K562 (cell line): Measurements from ENCODE around the gene CARD18. TPM values are rescaled to one million over a fixed set of nuclear protein-coding genes. Genes with fewer than 3 reads are reported as not detected.

ENCODE experiments used
- ATAC-seq: fragments of 200-7000 bp; cut with Tn5 transposase; 3 replicates; pipeline ENCODE4 v1.9.1; 2020; ENCODE audit warnings: moderate library complexity
- BruUV-seq: library from RNA; stranded (reverse); fragments of 400-500 nt; replicated peaks from 2 replicates; lab custom pipeline; 2021; lab: Mats Ljungman, UMichigan
- CTCF ChIA-PET: fragments of 300-600 bp; formaldehyde crosslinking; extraction: SDS; loops from one replicate; lab custom pipeline; 2021; ENCODE audit warnings: low intra/inter-chr PET ratio; lab: Yijun Ruan, JAX
- POLR2A ChIA-PET: fragments of 300-600, 350-650 bp; sonication (Branson Sonifier 250); formaldehyde crosslinking; extraction: SDS; loops from one replicate; lab custom pipeline; 2021; ENCODE audit warnings: antibody characterized with exemption, inconsistent platforms; lab: Yijun Ruan, JAX
- DNase-seq, 4 experiments: peaks; one replicate each; pipeline versions ENCODE4 v3.0.0 to v3.0.0-alpha.2; 2011 to 2018; ENCODE audit warnings: low spot score in 3 of 4, mixed read lengths in 3 of 4; ENCODE audit errors: extremely low read depth in 1 of 4
- FAIRE-seq: peaks from 2 replicates; lab custom pipeline; 2011; peaks lifted over from hg19 to GRCh38; lab: Jason Lieb, UNC
- H2AFZ ChIP-seq: 2 replicates; pipeline ENCODE4 v1.6.0; 2011; ENCODE audit warnings: low read depth, low read length, control low read depth, inconsistent platforms
- H3K27ac ChIP-seq: fragments of 200-600 bp; 3 replicates; pipeline ENCODE4 v1.8.0; 2011; ENCODE audit warnings: low read depth, mild to moderate bottlenecking, control low read depth, inconsistent platforms, low read length, moderate library complexity, mixed read lengths; ENCODE audit errors: extremely low read depth
- H3K27me3 ChIP-seq, 2 experiments: fragments of 300-600 bp in 1 of 2; 2 replicates in 1 of 2; 3 replicates in 1 of 2; pipeline versions ENCODE4 v1.6.0 to v1.8.0; 2011; ENCODE audit warnings: inconsistent platforms in 2 of 2, low read length in 2 of 2, mild to moderate bottlenecking in 1 of 2, mixed read lengths in 1 of 2, moderate library complexity in 1 of 2; ENCODE audit not compliant: control insufficient read depth in 2 of 2, insufficient read depth in 2 of 2
- H3K36me3 ChIP-seq: fragments of 300-600 bp; 3 replicates; pipeline ENCODE4 v1.8.0; 2011; ENCODE audit warnings: mild to moderate bottlenecking, low read length, inconsistent platforms; ENCODE audit not compliant: control insufficient read depth, insufficient read depth
- H3K4me1 ChIP-seq, 2 experiments: fragments of 200-600 bp in 1 of 2; replicated peaks in 1 of 2; 2 replicates in 1 of 2; 3 replicates in 1 of 2; pipeline versions ENCODE4 v1.5.1 to v1.8.0; 2011; ENCODE audit warnings: inconsistent platforms in 2 of 2, low read length in 2 of 2, mild to moderate bottlenecking in 1 of 2, mixed read lengths in 1 of 2, moderate library complexity in 1 of 2; ENCODE audit not compliant: control insufficient read depth in 2 of 2, insufficient read depth in 2 of 2
- H3K4me2 ChIP-seq: 2 replicates; pipeline ENCODE4 v1.6.1; 2011; ENCODE audit warnings: low read length, control low read depth, inconsistent platforms, mixed read lengths; ENCODE audit not compliant: insufficient read depth
- H3K4me3 ChIP-seq: fragments of 200-600 bp; sonication (generic), shearing (Covaris generic); 2 replicates; pipeline ENCODE4 v1.5.1; 2016; ENCODE audit warnings: control low read depth, inconsistent platforms
- H3K79me2 ChIP-seq: fragments of 200-600 bp; 3 replicates; pipeline ENCODE4 v1.8.0; 2011; ENCODE audit warnings: low read length, inconsistent platforms; ENCODE audit not compliant: control insufficient read depth, insufficient read depth
- H3K9ac ChIP-seq, 2 experiments: 2 replicates each; pipeline versions ENCODE4 v1.6.0 to v1.6.1; 2011; ENCODE audit warnings: low read depth in 2 of 2, low read length in 2 of 2, control low read depth in 1 of 2, inconsistent platforms in 1 of 2, mild to moderate bottlenecking in 1 of 2, mixed read lengths in 1 of 2; ENCODE audit not compliant: insufficient read depth in 1 of 2
- H3K9me1 ChIP-seq: one replicate; pipeline ENCODE4 v1.6.0; 2011; ENCODE audit warnings: inconsistent platforms, mild to moderate bottlenecking, low read length, moderate library complexity; ENCODE audit not compliant: control insufficient read depth, insufficient read depth
- H3K9me3 ChIP-seq: replicated peaks from 2 replicates; pipeline ENCODE4 v1.5.1; 2011; ENCODE audit warnings: low read depth, low read length, inconsistent platforms; ENCODE audit not compliant: control insufficient read depth, insufficient read depth
- H4K20me1 ChIP-seq: replicated peaks from 2 replicates; pipeline ENCODE4 v1.6.1; 2011; ENCODE audit warnings: low read length, inconsistent platforms, mixed read lengths; ENCODE audit not compliant: control insufficient read depth, insufficient read depth
- EZH2 ChIP-seq: IDR thresholded peaks from 2 replicates; pipeline ENCODE4 v1.6.1; 2012; ENCODE audit warnings: low read depth, mild to moderate bottlenecking, inconsistent platforms, low read length, borderline replicate concordance
- HEY1 ChIP-seq: fragments of 250-450 bp; sonication (Bioruptor Pico); IDR thresholded peaks from 2 replicates; pipeline ENCODE4 v1.5.0; 2020; ENCODE audit warnings: mild to moderate bottlenecking, moderate library complexity, borderline replicate concordance
- RAD51 ChIP-seq: fragments of 450-650 bp; IDR thresholded peaks from 2 replicates; pipeline ENCODE4 v1.7.1; 2016; ENCODE audit warnings: low read depth, mild to moderate bottlenecking, borderline replicate concordance
- RBM22 ChIP-seq: fragments of 200-400 bp; formaldehyde crosslinking; IDR thresholded peaks from 2 replicates; pipeline ENCODE4 v1.6.1; 2018; ENCODE audit warnings: low read length, low read depth; ENCODE audit not compliant: poor library complexity, severe bottlenecking
- TARDBP ChIP-seq: fragments of 450-650 bp; IDR thresholded peaks from 2 replicates; pipeline ENCODE4 v1.6.1; 2016
- ZNF444 ChIP-seq: fragments of 250-450 bp; sonication (Bioruptor Pico); IDR thresholded peaks from 2 replicates; pipeline ENCODE4 v1.4.0; 2020; ENCODE audit warnings: mild to moderate bottlenecking, moderate library complexity
- whole genome bisulfite sequencing: fragments of 100-300 bp; shearing (Covaris generic); methylation state at CpG from one replicate; pipeline ENCODE4 v1.1.6; 2016; ENCODE audit warnings: low coverage, mixed read lengths; ENCODE audit not compliant: insufficient coverage; ENCODE audit errors: missing lambda C conversion rate; 5-methylcytosine and 5-hydroxymethylcytosine counted together
- in situ Hi-C: fragments of 300-500 bp; cut with MboI; formaldehyde crosslinking; loops from 4 replicates; pipeline ENCODE4 v1.15.0; 2018; ENCODE audit warnings: inconsistent platforms, mixed read lengths
- intact Hi-C: fragments of 100-400 bp; cut with micrococcal nuclease; formaldehyde crosslinking; loops from 2 replicates; pipeline ENCODE4 v1.14.2; 2022
- polyA plus RNA-seq, 8 experiments: library from polyadenylated mRNA; depleted of rRNA in 4 of 8; stranded (reverse) in 5 of 8; unstranded in 3 of 8; fragments of >200 nt; fragmentation: Nextera tagmentation in 2 of 8; fragmentation: Illumina TruSeq in 1 of 8; extraction: Ambion mirVana in 2 of 8; extraction: Trizol in 1 of 8; gene quantifications; 2 replicates each; pipeline versions ENCODE4 v1.2.1 to v1.2.3, GENCODE V29; 2011 to 2014; ENCODE audit warnings: inconsistent platforms in 1 of 8, missing spikeins in 1 of 8
- total RNA-seq, 7 experiments: library from RNA; depleted of rRNA in 6 of 7; stranded (reverse); fragments of >200 nt in 6 of 7; fragmentation: Illumina TruSeq in 2 of 7; extraction: Trizol in 2 of 7; gene quantifications; 2 replicates each; pipeline versions ENCODE4 v1.2.1 to v1.2.3, GENCODE V29; 2011 to 2021; ENCODE audit warnings: low replicate concordance in 1 of 7
- TF ChIP-seq, protein P1 (sequence below): sonication (generic); formaldehyde crosslinking; IDR thresholded peaks from 2 replicates; pipeline ENCODE4 v1.9.0; 2022; ENCODE audit warnings: mild to moderate bottlenecking, missing genetic modification reagents
- TF ChIP-seq, protein P2 (sequence below): sonication (generic); formaldehyde crosslinking; IDR thresholded peaks from 2 replicates; pipeline ENCODE4 v1.8.1; 2023; ENCODE audit warnings: mild to moderate bottlenecking, missing genetic modification reagents
- TF ChIP-seq, protein P3 (sequence below): fragments of 450-650 bp; IDR thresholded peaks from 2 replicates; pipeline ENCODE4 v1.6.1; 2017; ENCODE audit warnings: mild to moderate bottlenecking, moderate library complexity

Gene CARD18
- total and polyA plus RNA-seq, 9 of the 15 experiments (the other 6 are each of a cell fraction or from before 2014, with no cell fraction given) = 1.5 to 4.7 (median 2.9) TPM

DNA sequence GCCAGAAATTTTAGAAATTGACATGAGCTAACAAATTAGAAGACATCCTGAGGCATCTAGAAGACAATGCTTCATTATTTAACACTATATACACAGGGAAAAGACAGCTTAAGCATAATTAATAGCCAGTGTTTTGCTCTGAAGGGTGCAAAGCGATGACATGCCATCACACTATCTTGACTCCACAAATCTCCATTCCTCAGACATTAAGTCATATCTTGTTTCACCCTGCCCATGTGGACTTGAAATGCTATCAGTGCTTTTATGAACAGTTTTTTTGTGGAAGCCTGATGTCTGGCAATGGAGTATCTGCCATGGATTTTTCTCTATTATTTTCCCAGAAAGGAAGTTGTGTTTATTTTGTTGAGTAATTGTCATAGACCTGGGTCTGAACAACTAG is 2.3 kb downstream of the CARD18 start (continued):
- TF ChIP-seq, protein P1, sequence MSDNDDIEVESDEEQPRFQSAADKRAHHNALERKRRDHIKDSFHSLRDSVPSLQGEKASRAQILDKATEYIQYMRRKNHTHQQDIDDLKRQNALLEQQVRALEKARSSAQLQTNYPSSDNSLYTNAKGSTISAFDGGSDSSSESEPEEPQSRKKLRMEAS (CRISPR knock-in tag) = no peak
- TF ChIP-seq ZNF444 (CRISPR knock-in tag) = no peak
- TF ChIP-seq, protein P2, sequence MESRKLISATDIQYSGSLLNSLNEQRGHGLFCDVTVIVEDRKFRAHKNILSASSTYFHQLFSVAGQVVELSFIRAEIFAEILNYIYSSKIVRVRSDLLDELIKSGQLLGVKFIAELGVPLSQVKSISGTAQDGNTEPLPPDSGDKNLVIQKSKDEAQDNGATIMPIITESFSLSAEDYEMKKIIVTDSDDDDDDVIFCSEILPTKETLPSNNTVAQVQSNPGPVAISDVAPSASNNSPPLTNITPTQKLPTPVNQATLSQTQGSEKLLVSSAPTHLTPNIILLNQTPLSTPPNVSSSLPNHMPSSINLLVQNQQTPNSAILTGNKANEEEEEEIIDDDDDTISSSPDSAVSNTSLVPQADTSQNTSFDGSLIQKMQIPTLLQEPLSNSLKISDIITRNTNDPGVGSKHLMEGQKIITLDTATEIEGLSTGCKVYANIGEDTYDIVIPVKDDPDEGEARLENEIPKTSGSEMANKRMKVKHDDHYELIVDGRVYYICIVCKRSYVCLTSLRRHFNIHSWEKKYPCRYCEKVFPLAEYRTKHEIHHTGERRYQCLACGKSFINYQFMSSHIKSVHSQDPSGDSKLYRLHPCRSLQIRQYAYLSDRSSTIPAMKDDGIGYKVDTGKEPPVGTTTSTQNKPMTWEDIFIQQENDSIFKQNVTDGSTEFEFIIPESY (CRISPR knock-in tag) = no peak
- no peak for TF ChIP-seq HEY1 (CRISPR knock-in tag)

DNA sequence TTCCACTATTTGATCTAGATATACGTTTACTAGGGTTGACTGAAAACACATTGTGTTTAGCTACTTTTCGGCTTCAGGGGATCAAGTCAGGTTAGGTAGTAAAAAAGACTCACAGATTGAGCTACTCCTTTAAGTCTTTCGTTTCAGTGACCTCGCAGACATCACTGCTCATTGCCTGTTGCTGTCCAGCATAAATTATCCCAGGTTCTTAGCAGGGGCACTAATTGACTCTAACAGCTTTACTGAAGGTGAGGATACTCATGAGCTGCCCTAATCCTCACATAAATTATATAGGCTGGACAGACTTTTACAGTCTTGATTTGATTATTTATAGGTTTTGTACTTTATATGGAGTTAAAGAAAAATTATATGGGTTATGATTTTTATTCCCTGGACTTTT is 3.7 kb downstream of the CARD18 start:
- Histone ChIP-seq H3K9me3 (no peaks in the 10 kb centered on the region), H2AFZ (no peak overlapping the region), H3K27me3 (no peaks in the 10 kb centered on the region), H3K4me1 (no peaks in the 10 kb centered on the region), H3K4me3 (no peak overlapping the region), H3K27ac (no peak overlapping the region), H4K20me1 (no peaks in the 10 kb centered on the region), H3K9me1 (no peaks in the 10 kb centered on the region), H3K4me2 (no peak overlapping the region), H3K79me2 (no peaks in the 10 kb centered on the region), H3K36me3 (no peaks in the 10 kb centered on the region), H3K9ac (no peak overlapping the region)
- intact Hi-C loops (no loop called here), in situ Hi-C loops (no loop called here)
- no peak for DNase-seq
- POLR2A ChIA-PET = no interaction called here
- no peak for ATAC-seq
- 0% methylated on average over 4 of the region's 4 CpGs for WGBS
- CTCF ChIA-PET = no interaction called here
- FAIRE-seq = no peak
- TF ChIP-seq, protein P3, sequence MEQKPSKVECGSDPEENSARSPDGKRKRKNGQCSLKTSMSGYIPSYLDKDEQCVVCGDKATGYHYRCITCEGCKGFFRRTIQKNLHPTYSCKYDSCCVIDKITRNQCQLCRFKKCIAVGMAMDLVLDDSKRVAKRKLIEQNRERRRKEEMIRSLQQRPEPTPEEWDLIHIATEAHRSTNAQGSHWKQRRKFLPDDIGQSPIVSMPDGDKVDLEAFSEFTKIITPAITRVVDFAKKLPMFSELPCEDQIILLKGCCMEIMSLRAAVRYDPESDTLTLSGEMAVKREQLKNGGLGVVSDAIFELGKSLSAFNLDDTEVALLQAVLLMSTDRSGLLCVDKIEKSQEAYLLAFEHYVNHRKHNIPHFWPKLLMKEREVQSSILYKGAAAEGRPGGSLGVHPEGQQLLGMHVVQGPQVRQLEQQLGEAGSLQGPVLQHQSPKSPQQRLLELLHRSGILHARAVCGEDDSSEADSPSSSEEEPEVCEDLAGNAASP = no peak
- TF ChIP-seq EZH2 = no peak
- TF ChIP-seq RAD51 = no peak
- TF ChIP-seq RBM22 = no peak
- TF ChIP-seq TARDBP = no peak
- BruUV-seq = no TSS peak
